Panc1 (cell line): ENCODE results near the gene DPPA5. TPM values are rescaled to one million over a fixed set of nuclear protein-coding genes. Genes with fewer than 3 reads are reported as not detected.

ENCODE experiments used
- ATAC-seq: fragments of 200-7000 bp; cut with Tn5 transposase; 2 replicates; pipeline ENCODE4 v1.9.1; 2020; ENCODE audit warnings: mild to moderate bottlenecking, moderate library complexity
- BruUV-seq: library from RNA; stranded (reverse); fragments of 400-500 nt; replicated peaks from 2 replicates; lab custom pipeline; 2021; lab: Mats Ljungman, UMichigan
- CTCF ChIA-PET: fragments of 300-600 bp; sonication (Branson Sonifier 250); formaldehyde crosslinking; loops from one replicate; lab custom pipeline; 2022; ENCODE audit warnings: antibody characterized with exemption; lab: Charles Lee
- POLR2A ChIA-PET: fragments of 300-600 bp; sonication (Branson Sonifier 250); formaldehyde crosslinking; loops from one replicate; lab custom pipeline; 2022; ENCODE audit warnings: antibody characterized with exemption; lab: Charles Lee
- DNase-seq: peaks from one replicate; pipeline ENCODE4 v3.0.0-alpha.2; 2010; ENCODE audit warnings: low read depth, low spot score
- H3K27ac ChIP-seq: 2 replicates; pipeline ENCODE4 v1.5.1; 2011; ENCODE audit warnings: mild to moderate bottlenecking, low read length, inconsistent platforms
- H3K27me3 ChIP-seq: fragments of 200-500 bp; sonication (Bioruptor generic); 2 replicates; pipeline ENCODE4 v1.6.0; 2014; ENCODE audit warnings: low read length, inconsistent platforms; ENCODE audit not compliant: control insufficient read depth, insufficient read depth
- H3K36me3 ChIP-seq: fragments of 200-500 bp; sonication (Bioruptor generic); 2 replicates; pipeline ENCODE4 v1.5.1; 2014; ENCODE audit warnings: inconsistent platforms, mild to moderate bottlenecking, low read length, moderate library complexity; ENCODE audit not compliant: control insufficient read depth, insufficient read depth
- H3K4me1 ChIP-seq: 2 replicates; pipeline ENCODE4 v1.5.1; 2011; ENCODE audit warnings: inconsistent platforms, mild to moderate bottlenecking, low read length, moderate library complexity; ENCODE audit not compliant: control insufficient read depth, insufficient read depth
- H3K4me3 ChIP-seq, 2 experiments: 2 replicates each; pipeline ENCODE4 v1.5.1; 2011 to 2012; ENCODE audit warnings: low read depth in 2 of 2, low read length in 2 of 2, mild to moderate bottlenecking in 2 of 2, inconsistent platforms in 1 of 2, moderate library complexity in 1 of 2
- H3K9me3 ChIP-seq: fragments of 200-500 bp; sonication (Bioruptor generic); 2 replicates; pipeline ENCODE4 v1.5.1; 2014; ENCODE audit warnings: low read depth, mild to moderate bottlenecking, inconsistent platforms, low read length, moderate library complexity; ENCODE audit not compliant: control insufficient read depth, insufficient read depth
- POLR2AphosphoS5 ChIP-seq: IDR thresholded peaks from 2 replicates; pipeline ENCODE4 v1.6.1; 2012; ENCODE audit warnings: mild to moderate bottlenecking, low read depth, low read length, moderate library complexity
- SIN3A ChIP-seq: IDR thresholded peaks from 2 replicates; pipeline ENCODE4 v1.6.1; 2012; ENCODE audit warnings: low read depth, mild to moderate bottlenecking, low read length, moderate library complexity, borderline replicate concordance; ENCODE audit not compliant: insufficient read depth
- TCF7L2 ChIP-seq: IDR thresholded peaks from 2 replicates; pipeline ENCODE4 v1.6.1; 2011; ENCODE audit warnings: mild to moderate bottlenecking, low read depth, low read length, inconsistent platforms
- in situ Hi-C: cut with HindIII; loops from 2 replicates; pipeline ENCODE4 v1.10.0; 2016; ENCODE audit warnings: low sequenced_read_pairs, low pct_unique_long_range_greater_than_20kb
- intact Hi-C: fragments of 100-400 bp; cut with micrococcal nuclease; formaldehyde crosslinking; loops from one replicate; pipeline ENCODE4 v1.10.0; 2022; ENCODE audit not compliant: unreplicated experiment
- total RNA-seq: library from RNA; stranded (reverse); gene quantifications from one replicate; pipeline ENCODE4 v1.2.1, GENCODE V29; 2021; ENCODE audit not compliant: unreplicated experiment
- TF ChIP-seq, protein P1 (sequence below): fragments of 450-650 bp; IDR thresholded peaks from 2 replicates; pipeline ENCODE4 v1.5.1; 2017; ENCODE audit warnings: mild to moderate bottlenecking
- TF ChIP-seq, protein P2 (sequence below), 2 experiments: IDR thresholded peaks; 2 replicates each; pipeline ENCODE4 v1.6.1; 2011 to 2012; ENCODE audit warnings: low read depth in 2 of 2, control low read depth in 1 of 2, low read length in 1 of 2, mild to moderate bottlenecking in 1 of 2, moderate library complexity in 1 of 2; ENCODE audit not compliant: insufficient read depth in 1 of 2

Gene DPPA5
- total RNA-seq, 1 experiment from 2014 or later: not detected

DNA sequence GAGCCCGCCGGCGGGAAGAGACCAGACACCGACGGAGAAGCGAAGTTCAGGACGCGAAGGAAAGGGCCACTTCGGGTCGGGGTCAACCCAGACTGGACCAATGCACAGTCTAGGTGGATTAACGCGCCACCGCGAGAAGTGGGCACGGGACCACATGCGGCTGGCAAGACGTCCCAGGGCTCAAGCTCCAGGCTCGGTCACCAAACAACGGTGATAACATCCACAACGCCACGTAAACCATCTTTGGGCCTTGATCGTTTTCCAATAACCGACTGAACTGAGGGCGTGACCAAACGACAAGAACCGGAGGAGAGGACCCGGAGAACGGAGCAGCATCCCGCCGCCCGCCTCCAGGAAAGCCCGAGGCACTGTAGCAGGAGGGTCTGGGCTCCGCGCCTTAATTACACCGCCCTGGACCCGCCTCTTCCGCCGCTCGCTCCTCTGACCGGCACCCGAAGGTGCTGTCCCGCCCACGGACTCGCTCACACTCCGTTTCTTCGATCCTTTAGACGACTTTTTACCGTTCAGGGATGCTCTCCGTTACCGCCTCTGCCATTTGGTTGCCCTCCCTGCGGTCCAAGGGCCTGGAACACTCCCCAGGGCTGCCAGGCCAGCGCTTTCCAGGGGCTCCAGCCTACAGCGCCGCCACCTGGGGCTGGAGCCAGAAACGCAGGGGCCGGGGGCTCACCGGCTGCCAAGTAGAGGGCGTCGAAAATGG, 44.1 kb downstream of the DPPA5 start:
- ChIA-PET POLR2A (interaction anchor here (1.7 kb wide), 1 partner anchor 19 kb away, joined by 5 read pairs; no protein-coding TSS in a partner anchor), CTCF (interaction anchor here (0.8 to 1.1 kb wide), 2 partner anchors 16 to 24 kb away, joined by 4 to 13 read pairs; no protein-coding TSS in a partner anchor)
- in situ Hi-C loops (no loop called here), intact Hi-C loops (no loop called here)
- BruUV-seq: no TSS peak
- Histone ChIP-seq H3K4me3 (peak overlapping the region; percentile 82 to 94), H3K27ac (peak overlapping the region; percentile 94), H3K4me1 (peaks cover 8% of the 10 kb centered on the region; the same call in 1 of the 2 replicates), H3K36me3 (no peaks in the 10 kb centered on the region), H3K27me3 (no peaks in the 10 kb centered on the region), H3K9me3 (no peaks in the 10 kb centered on the region)
- ATAC-seq (peak; percentile 97), DNase-seq (peak; percentile 55)
- TF ChIP-seq, protein P1, sequence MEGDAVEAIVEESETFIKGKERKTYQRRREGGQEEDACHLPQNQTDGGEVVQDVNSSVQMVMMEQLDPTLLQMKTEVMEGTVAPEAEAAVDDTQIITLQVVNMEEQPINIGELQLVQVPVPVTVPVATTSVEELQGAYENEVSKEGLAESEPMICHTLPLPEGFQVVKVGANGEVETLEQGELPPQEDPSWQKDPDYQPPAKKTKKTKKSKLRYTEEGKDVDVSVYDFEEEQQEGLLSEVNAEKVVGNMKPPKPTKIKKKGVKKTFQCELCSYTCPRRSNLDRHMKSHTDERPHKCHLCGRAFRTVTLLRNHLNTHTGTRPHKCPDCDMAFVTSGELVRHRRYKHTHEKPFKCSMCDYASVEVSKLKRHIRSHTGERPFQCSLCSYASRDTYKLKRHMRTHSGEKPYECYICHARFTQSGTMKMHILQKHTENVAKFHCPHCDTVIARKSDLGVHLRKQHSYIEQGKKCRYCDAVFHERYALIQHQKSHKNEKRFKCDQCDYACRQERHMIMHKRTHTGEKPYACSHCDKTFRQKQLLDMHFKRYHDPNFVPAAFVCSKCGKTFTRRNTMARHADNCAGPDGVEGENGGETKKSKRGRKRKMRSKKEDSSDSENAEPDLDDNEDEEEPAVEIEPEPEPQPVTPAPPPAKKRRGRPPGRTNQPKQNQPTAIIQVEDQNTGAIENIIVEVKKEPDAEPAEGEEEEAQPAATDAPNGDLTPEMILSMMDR: peak; percentile 98
- TF ChIP-seq SIN3A (peak; percentile 93), POLR2AphosphoS5 (peak; percentile 94), TCF7L2 (0 out of 2 replicates have a peak, but pooled peaks have one; percentile 45)
- TF ChIP-seq, protein P2, sequence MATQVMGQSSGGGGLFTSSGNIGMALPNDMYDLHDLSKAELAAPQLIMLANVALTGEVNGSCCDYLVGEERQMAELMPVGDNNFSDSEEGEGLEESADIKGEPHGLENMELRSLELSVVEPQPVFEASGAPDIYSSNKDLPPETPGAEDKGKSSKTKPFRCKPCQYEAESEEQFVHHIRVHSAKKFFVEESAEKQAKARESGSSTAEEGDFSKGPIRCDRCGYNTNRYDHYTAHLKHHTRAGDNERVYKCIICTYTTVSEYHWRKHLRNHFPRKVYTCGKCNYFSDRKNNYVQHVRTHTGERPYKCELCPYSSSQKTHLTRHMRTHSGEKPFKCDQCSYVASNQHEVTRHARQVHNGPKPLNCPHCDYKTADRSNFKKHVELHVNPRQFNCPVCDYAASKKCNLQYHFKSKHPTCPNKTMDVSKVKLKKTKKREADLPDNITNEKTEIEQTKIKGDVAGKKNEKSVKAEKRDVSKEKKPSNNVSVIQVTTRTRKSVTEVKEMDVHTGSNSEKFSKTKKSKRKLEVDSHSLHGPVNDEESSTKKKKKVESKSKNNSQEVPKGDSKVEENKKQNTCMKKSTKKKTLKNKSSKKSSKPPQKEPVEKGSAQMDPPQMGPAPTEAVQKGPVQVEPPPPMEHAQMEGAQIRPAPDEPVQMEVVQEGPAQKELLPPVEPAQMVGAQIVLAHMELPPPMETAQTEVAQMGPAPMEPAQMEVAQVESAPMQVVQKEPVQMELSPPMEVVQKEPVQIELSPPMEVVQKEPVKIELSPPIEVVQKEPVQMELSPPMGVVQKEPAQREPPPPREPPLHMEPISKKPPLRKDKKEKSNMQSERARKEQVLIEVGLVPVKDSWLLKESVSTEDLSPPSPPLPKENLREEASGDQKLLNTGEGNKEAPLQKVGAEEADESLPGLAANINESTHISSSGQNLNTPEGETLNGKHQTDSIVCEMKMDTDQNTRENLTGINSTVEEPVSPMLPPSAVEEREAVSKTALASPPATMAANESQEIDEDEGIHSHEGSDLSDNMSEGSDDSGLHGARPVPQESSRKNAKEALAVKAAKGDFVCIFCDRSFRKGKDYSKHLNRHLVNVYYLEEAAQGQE (IDR thresholded peaks at IDR 0.05; ENCODE audit: insufficient read depth in 1 of 2, low read depth in 2 of 2, low read length in 1 of 2): 0 out of 4 replicates have a peak, but pooled peaks of 1 of the 2 experiments have one; percentile 23

DNA sequence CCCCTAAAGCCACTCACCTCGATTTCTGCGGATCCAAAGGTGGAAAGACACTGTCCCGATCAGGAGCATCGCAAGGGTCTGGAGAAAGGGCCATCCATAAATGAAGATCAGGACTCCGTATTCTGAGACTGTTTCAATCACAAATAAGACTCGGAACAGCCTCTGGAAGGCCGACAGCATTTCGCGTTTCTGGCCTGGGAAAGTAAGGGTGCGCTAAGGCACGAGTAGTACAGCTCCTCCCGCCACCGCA, 44.6 kb downstream of the DPPA5 start:
- ChIA-PET POLR2A (interaction anchor here (1.7 kb wide), 1 partner anchor 19 kb away, joined by 5 read pairs; no protein-coding TSS in a partner anchor), CTCF (interaction anchor here (0.6 to 1.1 kb wide), 3 partner anchors 16 to 64 kb away, joined by 4 to 13 read pairs (median 4); no protein-coding TSS in a partner anchor)
- H3K27me3 ChIP-seq: no peaks in the 10 kb centered on the region
- H3K4me3 ChIP-seq: peak overlapping the region; percentile 82 to 94
- in situ Hi-C loops: no loop called here
- H3K9me3 ChIP-seq: no peaks in the 10 kb centered on the region
- no peak for ATAC-seq
- TF ChIP-seq SIN3A (no peak), TCF7L2 (no peak), POLR2AphosphoS5 (no peak)
- TF ChIP-seq, protein P2 (IDR thresholded peaks at IDR 0.05; ENCODE audit: insufficient read depth in 1 of 2, low read depth in 2 of 2, low read length in 1 of 2): no peak
- TF ChIP-seq, protein P1: no peak
- TSS peak; percentile 84 for BruUV-seq
- peaks cover 8% of the 10 kb centered on the region; the same call in 1 of the 2 replicates for H3K4me1 ChIP-seq
- peak overlapping the region; percentile 94 for H3K27ac ChIP-seq
- no peak for DNase-seq
- intact Hi-C loops: no loop called here
- no peaks in the 10 kb centered on the region for H3K36me3 ChIP-seq
